Left renal pelvis (tissue), 4 donors: ENCODE measurements around the gene CNTN5. TPM values are rescaled to one million over a fixed set of nuclear protein-coding genes. Genes with fewer than 3 reads are reported as not detected.
"Not testable (repeated sequence)": the region's sequence is repeated elsewhere in the genome, so short reads cannot be mapped to it uniquely, and the experiment has no call there.

Experiments
- DNase-seq, 4 donors: peaks; one replicate each; pipeline ENCODE4 v3.0.0-alpha.2; 2013; ENCODE audit warnings: low read depth in 4 of 4, low spot score in 3 of 4
- polyA plus RNA-seq, 4 donors: library from polyadenylated mRNA; unstranded; fragments of 120-200 nt; gene quantifications; one replicate each; pipeline ENCODE4 v1.2.1, GENCODE V29; 2013; ENCODE audit not compliant: insufficient read length in 4 of 4

The CNTN5 gene
- polyA plus RNA-seq, 4 donors = 21.2 to 123 (median 24.6) TPM

DNA sequence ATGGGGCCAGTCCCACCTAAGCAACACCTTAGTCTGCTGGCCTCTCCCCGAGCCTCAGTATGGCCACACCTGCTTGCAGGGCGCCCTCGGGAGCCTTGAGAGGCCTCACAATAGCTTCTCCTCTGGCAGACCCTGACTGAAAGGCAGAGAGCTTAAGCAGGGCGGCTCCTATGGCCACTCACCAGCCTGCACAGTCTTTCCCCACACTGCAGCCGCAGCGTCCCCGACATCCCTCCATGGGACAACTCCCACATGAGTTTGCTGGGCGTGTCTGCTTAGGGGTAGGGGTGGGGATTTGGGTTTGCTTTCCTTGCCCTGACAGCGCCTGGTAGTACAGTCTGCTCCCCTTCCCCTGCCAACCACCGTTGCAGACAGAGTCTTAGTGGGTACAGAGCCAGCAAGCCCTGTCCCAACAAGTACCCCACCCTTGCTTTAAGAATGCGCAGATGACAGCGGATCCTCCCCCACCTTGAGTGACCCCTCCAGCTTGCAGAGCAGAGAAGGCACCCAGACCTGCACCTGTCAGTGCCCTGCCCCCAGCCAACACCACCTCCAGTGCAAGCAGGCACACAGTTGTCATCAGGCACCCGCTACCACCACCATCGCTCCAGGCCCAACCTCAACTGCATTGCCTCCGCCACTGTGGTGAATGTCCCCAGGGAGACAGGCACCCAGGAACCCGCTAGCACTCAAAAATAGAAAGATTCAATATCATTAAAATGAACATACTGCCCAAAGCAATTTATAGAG is 1252.5 kb downstream of the CNTN5 start:
- DNase-seq = no peak

- not testable (repeated sequence) for DNase-seq
Observed at GRCh38 chr11:100274466-100274865, 1253.7 kb downstream of the CNTN5 start.

- DNase-seq = no peak
Observed at GRCh38 chr11:100294748-100295147, 1274.0 kb downstream of the CNTN5 start.

- no peak for DNase-seq
Observed at GRCh38 chr11:100296051-100296679, 1275.4 kb downstream of the CNTN5 start.

DNA sequence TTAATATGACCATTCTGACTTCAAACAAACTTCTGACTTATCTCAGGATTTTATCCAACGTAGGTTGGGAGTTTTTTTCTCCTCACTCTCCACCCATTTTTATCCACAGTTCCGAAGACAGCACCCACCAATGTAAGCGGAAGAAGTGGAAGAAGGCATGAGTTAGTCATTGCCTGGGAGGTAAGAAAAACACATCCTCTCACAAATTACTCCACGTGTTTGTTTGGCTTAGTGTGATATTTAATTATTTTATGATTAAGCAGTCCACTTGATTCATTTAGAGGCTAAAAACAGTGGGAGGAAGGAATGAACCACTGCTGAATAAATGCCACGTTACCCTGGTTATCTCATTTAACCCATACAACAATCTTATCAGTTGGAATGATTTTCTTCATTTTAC is 1276.8 kb downstream of the CNTN5 start:
- DNase-seq = no peak

DNA sequence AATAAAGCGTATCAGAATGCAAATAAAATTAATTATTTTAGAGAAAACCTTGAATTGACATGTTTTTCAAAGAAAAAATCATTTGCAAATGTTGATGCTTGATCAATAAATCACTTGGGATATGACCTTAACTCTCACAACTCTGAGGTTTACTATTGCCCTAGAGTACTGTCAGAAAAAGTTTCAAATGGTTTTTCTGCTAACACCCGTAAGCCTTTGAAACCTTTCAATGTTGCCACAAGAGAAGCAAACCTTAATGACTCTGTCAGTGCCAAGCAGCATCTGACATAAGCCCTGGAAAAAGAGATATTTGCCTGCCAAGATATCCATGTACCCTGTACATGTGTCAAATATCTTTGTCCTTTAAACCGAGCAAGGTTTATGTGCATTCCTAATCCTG is 1282.1 kb downstream of the CNTN5 start:
- DNase-seq = no peak

DNA sequence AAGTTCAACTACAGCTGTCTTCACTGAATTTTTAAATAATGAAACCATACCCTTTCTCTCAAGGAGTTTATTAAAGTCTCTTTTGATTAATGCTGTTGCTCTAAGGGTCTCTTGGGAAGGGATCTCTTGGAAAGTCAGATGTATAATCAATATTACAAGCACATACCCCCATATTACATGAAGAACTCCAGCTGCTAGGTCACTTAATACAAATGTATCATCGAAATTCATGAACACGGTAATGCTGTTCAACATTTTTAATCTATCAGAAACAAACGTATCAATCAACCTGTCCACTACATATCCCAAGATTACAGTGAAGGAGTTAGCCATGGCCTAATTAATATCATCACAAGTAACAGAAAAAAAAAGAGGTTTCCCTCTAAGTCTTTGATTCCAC is 1283.1 kb downstream of the CNTN5 start:
- DNase-seq = no peak

DNA sequence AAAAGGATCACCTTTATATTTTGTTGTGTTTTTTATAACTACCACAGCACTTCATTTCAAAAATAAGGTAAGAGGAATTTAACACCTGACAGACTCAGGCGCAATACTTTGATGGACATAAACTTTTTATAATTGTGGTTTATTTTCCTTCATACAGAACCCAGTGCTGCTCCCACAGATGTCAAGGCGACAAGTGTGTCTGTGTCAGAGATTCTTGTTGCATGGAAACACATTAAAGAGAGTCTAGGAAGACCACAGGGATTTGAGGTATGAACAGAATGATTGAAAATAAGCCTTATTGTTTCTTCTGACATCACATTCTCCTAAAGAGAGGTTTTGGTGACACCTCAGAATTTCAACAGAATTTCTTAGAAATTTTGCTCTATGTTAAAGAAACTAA is 1287.5 kb downstream of the CNTN5 start:
- no peak for DNase-seq

DNA sequence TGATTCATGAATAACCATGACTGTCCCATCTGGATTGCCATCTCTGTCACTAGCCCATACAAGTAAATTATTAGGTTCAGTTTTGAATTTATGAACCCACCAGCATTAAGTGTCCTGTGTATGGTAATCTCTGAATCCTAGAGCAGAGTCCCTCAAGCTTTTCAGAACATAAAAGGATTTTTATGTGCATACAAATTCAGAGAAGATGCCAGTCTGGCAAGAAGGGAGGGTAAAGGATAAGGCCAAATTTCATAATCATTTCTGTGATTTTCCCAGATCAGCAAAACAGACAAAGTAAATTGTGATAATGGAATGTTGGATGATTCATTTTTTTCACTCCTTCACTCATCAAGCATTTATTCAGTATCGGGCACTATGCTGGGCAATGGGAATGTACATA is 1295.2 kb downstream of the CNTN5 start:
- no peak for DNase-seq

DNA sequence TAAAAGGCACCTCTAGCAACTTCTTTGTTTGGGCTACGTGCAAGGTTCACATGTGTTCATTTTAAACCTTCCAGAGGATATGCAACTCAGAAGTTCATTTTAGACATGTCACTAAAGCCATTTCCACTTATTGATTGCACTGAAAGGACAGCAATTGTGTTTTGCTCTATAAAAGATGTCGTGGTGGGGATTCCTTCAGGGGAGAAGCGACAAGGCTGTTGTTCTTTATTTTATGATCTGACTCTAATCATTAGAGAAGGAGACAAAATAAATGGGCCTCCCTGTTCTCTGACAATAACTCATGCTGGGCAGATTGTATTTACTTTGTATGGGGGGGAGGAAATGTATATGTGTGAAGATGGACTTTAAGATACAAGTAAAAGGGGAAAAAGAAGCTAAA is 1296.2 kb downstream of the CNTN5 start:
- peak in 2 of 4 donors; percentile 0 to 3 for DNase-seq

GRCh38 chr11:100319691-100320090 is 1298.9 kb downstream of the CNTN5 start:
- DNase-seq = no peak

GRCh38 chr11:100328626-100329340 is 1308.0 kb downstream of the CNTN5 start:
- DNase-seq = no peak

DNA sequence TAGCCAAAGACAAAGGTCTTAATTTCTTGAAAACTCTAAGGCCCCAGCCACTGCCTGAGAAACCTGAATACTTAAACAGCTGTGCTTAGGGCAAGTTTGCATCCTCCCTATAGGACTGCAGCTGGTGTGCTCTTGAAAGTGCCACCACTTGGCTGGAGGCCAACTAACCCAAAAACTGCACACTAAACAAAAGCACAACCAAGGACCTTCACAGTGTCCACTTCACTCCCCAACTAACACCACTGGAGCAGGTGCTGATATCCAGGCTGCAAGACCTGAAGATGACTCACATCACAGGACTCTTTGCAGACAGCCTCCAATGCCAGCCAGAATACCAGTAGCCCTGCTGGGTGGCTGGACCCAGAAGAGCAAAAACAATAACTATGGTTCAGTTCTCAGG is 1308.6 kb downstream of the CNTN5 start:
- DNase-seq = no peak

- no peak for DNase-seq
Observed at GRCh38 chr11:100336873-100337272, 1316.1 kb downstream of the CNTN5 start.

GRCh38 chr11:100338144-100338840 is 1317.5 kb downstream of the CNTN5 start:
- DNase-seq = no peak

DNA sequence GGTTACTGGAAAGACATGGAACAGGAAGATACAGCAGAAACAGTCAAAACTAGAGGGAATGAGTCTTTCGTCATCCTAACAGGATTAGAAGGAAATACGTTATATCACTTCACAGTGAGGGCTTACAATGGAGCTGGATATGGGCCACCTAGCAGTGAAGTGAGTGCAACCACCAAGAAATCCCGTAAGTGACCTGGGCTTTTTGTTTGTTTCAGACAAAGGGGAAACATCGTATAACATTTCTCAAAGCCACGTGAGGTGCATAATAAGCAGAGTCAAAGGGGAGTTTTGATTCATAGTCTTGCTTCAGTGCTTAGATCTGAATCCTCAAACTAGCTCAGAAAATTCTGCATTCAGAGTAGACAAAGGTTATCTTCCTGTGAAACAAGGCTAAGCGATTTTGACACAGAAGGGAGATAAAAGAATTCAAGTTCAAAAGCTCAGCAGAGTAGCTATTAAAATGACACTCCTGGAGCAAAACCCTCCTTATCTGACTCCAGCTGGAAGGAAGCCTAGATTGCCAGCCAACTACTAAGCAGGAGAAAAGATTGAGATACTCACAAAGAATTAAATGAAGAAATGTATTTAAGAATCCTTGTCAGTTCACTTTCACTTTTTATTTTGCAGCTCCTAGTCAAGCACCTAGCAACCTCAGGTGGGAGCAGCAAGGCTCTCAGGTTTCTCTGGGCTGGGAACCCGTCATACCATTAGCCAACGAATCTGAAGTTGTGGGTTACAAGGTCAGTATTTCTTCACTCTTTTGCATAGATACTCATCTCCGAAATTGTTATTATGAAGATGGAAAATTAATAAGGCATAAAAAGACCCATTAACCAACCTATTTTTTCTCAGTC is 1319.9 kb downstream of the CNTN5 start:
- peak in 2 of 4 donors; percentile 8 to 12 for DNase-seq

DNA sequence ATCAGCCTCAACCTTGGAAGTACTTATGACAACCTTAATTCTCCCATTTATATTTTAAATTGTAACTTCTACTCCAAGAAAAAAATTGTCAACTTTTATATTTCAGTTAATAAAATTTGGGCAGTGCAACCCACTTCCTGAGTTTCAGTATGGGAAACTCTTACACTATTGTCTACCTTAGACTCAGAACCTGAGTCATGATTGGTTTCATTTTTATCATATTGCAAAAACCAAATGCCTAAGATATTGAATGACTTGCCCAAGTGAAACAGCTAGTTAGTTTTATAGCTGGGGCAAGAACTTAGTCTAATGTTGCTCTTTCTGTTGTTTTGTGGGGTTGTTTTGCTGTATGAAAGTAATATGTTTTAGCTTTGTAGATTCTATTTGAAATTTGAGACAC is 1332.3 kb downstream of the CNTN5 start:
- DNase-seq = no peak

GRCh38 chr11:100354736-100355135 is 1334.0 kb downstream of the CNTN5 start:
- no peak for DNase-seq

DNA sequence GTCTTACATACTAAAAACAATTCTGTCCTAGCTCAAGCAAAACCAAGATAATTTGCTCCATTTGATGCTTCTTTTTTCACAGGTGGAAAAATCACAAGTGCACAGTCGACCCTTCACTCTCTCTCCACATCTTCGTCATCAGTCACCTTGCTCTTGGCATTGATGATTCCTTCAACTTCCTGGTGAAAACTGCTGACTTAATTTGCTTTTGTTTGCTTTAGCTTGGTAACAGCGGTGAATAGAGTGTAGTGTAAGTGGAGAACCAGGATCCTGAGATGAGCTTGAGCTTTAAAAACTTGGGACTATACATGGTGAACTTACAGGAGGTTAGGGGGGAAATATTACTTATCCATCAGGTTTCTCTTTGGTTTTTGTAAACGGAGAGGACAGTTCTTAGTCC is 1335.3 kb downstream of the CNTN5 start:
- DNase-seq = no peak

GRCh38 chr11:100359281-100359680 is 1338.5 kb downstream of the CNTN5 start:
- DNase-seq = no peak
